Neural cell (in vitro differentiated cells): Measurements from ENCODE around the gene TPMT. TPM values are rescaled to one million over a fixed set of nuclear protein-coding genes. Genes with fewer than 3 reads are reported as not detected.

Experiments used
- H2AFZ ChIP-seq: fragments of 200-600, 300-800 bp; sonication (generic), shearing (Covaris generic); 2 replicates; pipeline ENCODE4 v1.6.0; 2014; ENCODE audit warnings: low read depth, mild to moderate bottlenecking, antibody characterized with exemption, low read length, moderate library complexity
- H3F3A ChIP-seq: fragments of 200-600 bp; shearing (Covaris generic); 2 replicates; pipeline ENCODE4 v1.6.1; 2016; ENCODE audit warnings: mild to moderate bottlenecking, moderate library complexity, mixed read lengths, antibody characterized with exemption, low read length; ENCODE audit not compliant: insufficient read depth, poor library complexity, severe bottlenecking
- H3K27ac ChIP-seq: fragments of 200-600, 300-800 bp; sonication (generic), shearing (Covaris generic); 2 replicates; pipeline ENCODE4 v1.5.1; 2014; ENCODE audit warnings: mild to moderate bottlenecking, low read length, moderate library complexity
- H3K27me3 ChIP-seq: fragments of 300-800, 200-600 bp; sonication (generic), shearing (Covaris generic); 2 replicates; pipeline ENCODE4 v1.6.0; 2014; ENCODE audit warnings: mild to moderate bottlenecking, low read depth, low read length, moderate library complexity; ENCODE audit not compliant: insufficient read depth
- H3K36me3 ChIP-seq: fragments of 300-800, 200-600 bp; sonication (generic), shearing (Covaris generic); 2 replicates; pipeline ENCODE4 v1.5.1; 2014; ENCODE audit warnings: mild to moderate bottlenecking, antibody characterized with exemption, low read length, moderate library complexity; ENCODE audit not compliant: insufficient read depth
- H3K4me2 ChIP-seq: fragments of 300-800, 200-600 bp; sonication (generic), shearing (Covaris generic); 2 replicates; pipeline ENCODE4 v1.6.0; 2014; ENCODE audit warnings: mild to moderate bottlenecking, low read length
- H3K4me3 ChIP-seq: fragments of 300-800, 200-600 bp; sonication (generic), shearing (Covaris generic); 2 replicates; pipeline ENCODE4 v1.5.1; 2014; ENCODE audit warnings: mild to moderate bottlenecking, low read length, moderate library complexity
- H3K79me2 ChIP-seq: fragments of 200-600 bp; shearing (Covaris generic); replicated peaks from 2 replicates; pipeline ENCODE4 v1.6.0; 2014; ENCODE audit warnings: mild to moderate bottlenecking, low read length, moderate library complexity; ENCODE audit not compliant: insufficient read depth
- H3K9ac ChIP-seq: fragments of 300-800, 200-600 bp; sonication (generic), shearing (Covaris generic); 2 replicates; pipeline ENCODE4 v1.6.1; 2016; ENCODE audit warnings: mild to moderate bottlenecking, low read length, mixed read lengths
- H3K9me2 ChIP-seq: fragments of 200-600 bp; shearing (Covaris generic); 2 replicates; pipeline ENCODE4 v1.6.1; 2016; ENCODE audit warnings: mild to moderate bottlenecking, low read length, mixed read lengths; ENCODE audit not compliant: insufficient read depth
- H3K9me3 ChIP-seq: fragments of 200-600, 300-800 bp; sonication (generic), shearing (Covaris generic); 2 replicates; pipeline ENCODE4 v1.6.1; 2016; ENCODE audit warnings: mild to moderate bottlenecking, mixed run types, low read length, moderate library complexity, mixed read lengths
- H4K20me1 ChIP-seq: fragments of 200-600 bp; shearing (Covaris generic); 2 replicates; pipeline ENCODE4 v1.6.1; 2016; ENCODE audit warnings: mild to moderate bottlenecking, mixed run types; ENCODE audit not compliant: insufficient read depth
- CTCF ChIP-seq: fragments of 450-650 bp; IDR thresholded peaks from 2 replicates; pipeline ENCODE4 v1.5.1; 2014; ENCODE audit warnings: antibody characterized with exemption, mild to moderate bottlenecking, moderate library complexity; ENCODE audit not compliant: poor library complexity, severe bottlenecking
- EP300 ChIP-seq: fragments of 450-650 bp; conservative IDR thresholded peaks from 2 replicates; pipeline ENCODE4 v1.6.1; 2014; ENCODE audit warnings: antibody characterized with exemption, mild to moderate bottlenecking, moderate library complexity; ENCODE audit not compliant: poor library complexity, severe bottlenecking
- EZH2 ChIP-seq: fragments of 200-600, 300-800 bp; shearing (Covaris generic), sonication (generic); IDR thresholded peaks from 2 replicates; pipeline ENCODE4 v1.6.1; 2014; ENCODE audit warnings: antibody characterized with exemption, low read length, borderline replicate concordance, mild to moderate bottlenecking; ENCODE audit not compliant: insufficient read depth, poor library complexity, severe bottlenecking
- MXI1 ChIP-seq: fragments of 450-650 bp; conservative IDR thresholded peaks from 2 replicates; pipeline ENCODE4 v1.6.1; 2014; ENCODE audit warnings: antibody characterized with exemption, mild to moderate bottlenecking; ENCODE audit not compliant: poor library complexity, severe bottlenecking
- POLR2AphosphoS5 ChIP-seq: IDR thresholded peaks from 2 replicates; pipeline ENCODE4 v1.6.1; 2012
- RAD21 ChIP-seq: fragments of 450-650 bp; conservative IDR thresholded peaks from 2 replicates; pipeline ENCODE4 v1.6.1; 2014; ENCODE audit warnings: antibody characterized with exemption, mild to moderate bottlenecking, moderate library complexity
- REST ChIP-seq: IDR thresholded peaks from 2 replicates; pipeline ENCODE4 v1.6.1; 2012; ENCODE audit warnings: borderline replicate concordance
- SMC3 ChIP-seq: fragments of 450-650 bp; conservative IDR thresholded peaks from 2 replicates; pipeline ENCODE4 v1.6.1; 2014; ENCODE audit warnings: antibody characterized with exemption, mild to moderate bottlenecking, moderate library complexity; ENCODE audit not compliant: poor library complexity
- TAF1 ChIP-seq: IDR thresholded peaks from 2 replicates; pipeline ENCODE4 v1.6.1; 2012; ENCODE audit warnings: low read depth
- polyA plus RNA-seq: library from polyadenylated mRNA; depleted of rRNA; stranded (reverse); fragments of >200 nt; gene quantifications from 2 replicates; pipeline ENCODE4 v1.2.3, GENCODE V29; 2014

TPMT gene
- polyA plus RNA-seq, 1 donor from 2014 or later: 5.7 TPM

DNA sequence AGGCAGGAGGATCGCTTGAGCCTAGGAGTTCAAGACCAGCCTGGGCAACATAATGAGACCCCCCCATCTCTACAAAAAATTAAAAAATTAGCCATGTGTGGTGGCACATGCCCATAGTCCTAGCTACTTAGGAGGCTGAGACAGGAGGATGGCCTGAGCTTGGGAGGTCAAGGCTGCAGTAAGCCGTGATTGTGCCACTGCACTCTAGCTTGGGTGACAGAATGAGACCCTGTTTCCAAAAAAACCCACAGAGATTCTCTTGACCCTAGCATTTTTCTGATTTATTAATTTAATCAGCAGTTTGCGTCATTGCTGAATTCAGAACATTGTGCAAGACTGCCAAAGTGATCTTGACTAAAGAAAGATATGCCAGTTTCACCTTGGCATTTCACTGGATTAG lies 37.1 kb upstream of the TPMT start:
- H3F3A ChIP-seq: no peaks in the 10 kb centered on the region
- no peak overlapping the region for H3K4me3 ChIP-seq
- H3K4me2 ChIP-seq: no peak overlapping the region
- H4K20me1 ChIP-seq: no peaks in the 10 kb centered on the region
- no peak overlapping the region for H2AFZ ChIP-seq
- no peaks in the 10 kb centered on the region for H3K79me2 ChIP-seq
- H3K36me3 ChIP-seq: no peaks in the 10 kb centered on the region
- TF ChIP-seq TAF1: no peak
- TF ChIP-seq SMC3: no peak
- no peak for TF ChIP-seq EZH2
- TF ChIP-seq MXI1: no peak
- TF ChIP-seq EP300: no peak
- TF ChIP-seq RAD21: no peak
- TF ChIP-seq CTCF: no peak
- no peak for TF ChIP-seq POLR2AphosphoS5
- TF ChIP-seq REST: no peak
- no peaks in the 10 kb centered on the region for H3K9me2 ChIP-seq
- no peak overlapping the region for H3K9ac ChIP-seq
- no peaks in the 10 kb centered on the region for H3K27me3 ChIP-seq
- H3K9me3 ChIP-seq: no peaks in the 10 kb centered on the region
- no peak overlapping the region for H3K27ac ChIP-seq

- Histone ChIP-seq H3K27ac (no peak overlapping the region), H3K9ac (no peak overlapping the region), H3K9me2 (no peaks in the 10 kb centered on the region), H3F3A (no peaks in the 10 kb centered on the region), H3K4me3 (no peak overlapping the region), H3K36me3 (no peaks in the 10 kb centered on the region), H3K4me2 (no peak overlapping the region), H2AFZ (no peak overlapping the region), H3K27me3 (no peaks in the 10 kb centered on the region), H3K79me2 (no peaks in the 10 kb centered on the region), H4K20me1 (no peaks in the 10 kb centered on the region), H3K9me3 (no peaks in the 10 kb centered on the region)
- TF ChIP-seq POLR2AphosphoS5: no peak
- no peak for TF ChIP-seq EP300
- no peak for TF ChIP-seq RAD21
- no peak for TF ChIP-seq CTCF
- TF ChIP-seq EZH2: no peak
- TF ChIP-seq SMC3: no peak
- no peak for TF ChIP-seq TAF1
- no peak for TF ChIP-seq MXI1
- no peak for TF ChIP-seq REST
Measured at GRCh38 chr6:18189196-18189595, 34.3 kb upstream of the TPMT start.
